Transverse colon (tissue), 4 donors: ENCODE results near the gene PLOD2.

Experiments
- CTCF ChIP-seq, 5 experiments: fragments of 200-600 bp in 3 of 5; fragments of 450-650 bp in 2 of 5; sonication (generic) in 3 of 5; IDR thresholded peaks; 1 replicate in 2 of 5; 2 replicates in 3 of 5; pipeline ENCODE4 v1.5.1; 2016 to 2017; ENCODE audit warnings: antibody characterized with exemption in 5 of 5, inconsistent platforms in 3 of 5, mild to moderate bottlenecking in 2 of 5, moderate library complexity in 1 of 5
- POLR2AphosphoS5 ChIP-seq, 3 donors: sonication (generic); formaldehyde crosslinking; IDR thresholded peaks; one replicate each; pipeline ENCODE4 v1.6.1; 2016; ENCODE audit warnings: antibody characterized with exemption in 3 of 3

- TF ChIP-seq CTCF (IDR thresholded peaks at IDR 0.05) (no peak), POLR2AphosphoS5 (IDR thresholded peaks at IDR 0.05) (no peak)
These were observed 80.4 kb downstream of the PLOD2 start for GRCh38 chr3:146080578-146080977.
